ENCODE data around the gene PRRT2.
"Not testable (repeated sequence)": the region's sequence is repeated elsewhere in the genome, so short reads cannot be mapped to it uniquely, and the experiment has no call there.

DNA sequence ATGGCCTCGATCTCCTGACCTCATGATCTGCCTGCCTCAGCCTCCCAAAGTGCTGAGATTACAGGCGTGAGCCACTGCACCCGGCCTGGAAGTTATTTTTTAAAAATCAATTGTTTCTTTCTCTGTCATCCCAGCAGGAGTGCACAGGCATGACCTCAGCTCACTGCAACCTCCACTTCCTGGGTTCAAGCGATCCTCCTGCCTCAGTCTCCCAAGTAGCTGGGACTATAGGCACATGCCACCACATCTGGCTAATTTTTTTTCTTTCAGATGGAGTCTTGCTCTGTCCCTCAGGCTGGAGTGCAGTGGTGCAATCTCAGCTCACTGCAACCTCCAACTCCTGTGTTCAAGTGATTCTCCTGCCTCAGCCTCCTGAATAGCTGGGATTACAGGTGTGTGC is 24.8 kb upstream of the PRRT2 start:
- TF ChIP-seq, protein P1, sequence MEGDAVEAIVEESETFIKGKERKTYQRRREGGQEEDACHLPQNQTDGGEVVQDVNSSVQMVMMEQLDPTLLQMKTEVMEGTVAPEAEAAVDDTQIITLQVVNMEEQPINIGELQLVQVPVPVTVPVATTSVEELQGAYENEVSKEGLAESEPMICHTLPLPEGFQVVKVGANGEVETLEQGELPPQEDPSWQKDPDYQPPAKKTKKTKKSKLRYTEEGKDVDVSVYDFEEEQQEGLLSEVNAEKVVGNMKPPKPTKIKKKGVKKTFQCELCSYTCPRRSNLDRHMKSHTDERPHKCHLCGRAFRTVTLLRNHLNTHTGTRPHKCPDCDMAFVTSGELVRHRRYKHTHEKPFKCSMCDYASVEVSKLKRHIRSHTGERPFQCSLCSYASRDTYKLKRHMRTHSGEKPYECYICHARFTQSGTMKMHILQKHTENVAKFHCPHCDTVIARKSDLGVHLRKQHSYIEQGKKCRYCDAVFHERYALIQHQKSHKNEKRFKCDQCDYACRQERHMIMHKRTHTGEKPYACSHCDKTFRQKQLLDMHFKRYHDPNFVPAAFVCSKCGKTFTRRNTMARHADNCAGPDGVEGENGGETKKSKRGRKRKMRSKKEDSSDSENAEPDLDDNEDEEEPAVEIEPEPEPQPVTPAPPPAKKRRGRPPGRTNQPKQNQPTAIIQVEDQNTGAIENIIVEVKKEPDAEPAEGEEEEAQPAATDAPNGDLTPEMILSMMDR (IDR thresholded peaks at IDR 0.05 in 8 of 11, conservative IDR thresholded peaks at IDR 0.05 in 3 of 11): not testable (repeated sequence)
- TF ChIP-seq POLR2A (IDR thresholded peaks at IDR 0.05): not testable (repeated sequence)

Data from spleen (tissue), 7 donors.